ENCODE results near the gene JAG2.

Gene JAG2

GRCh38 chr14:105108516-105108864 lies 60.1 kb downstream of the JAG2 start:
- DNase-seq, result no peak

GRCh38 chr14:105107781-105108515 lies 60.6 kb downstream of the JAG2 start:
- DNase-seq, result no peak

- no peak for DNase-seq
Measured at GRCh38 chr14:105107351-105107750, 61.2 kb downstream of the JAG2 start.

GRCh38 chr14:105105158-105105557 lies 63.4 kb downstream of the JAG2 start:
- DNase-seq, result no peak

- no peak for DNase-seq
Measured at GRCh38 chr14:105102893-105103292, 65.7 kb downstream of the JAG2 start.

- no peak for DNase-seq
Measured at GRCh38 chr14:105102361-105102870, 66.2 kb downstream of the JAG2 start.

- no peak for DNase-seq
Measured at GRCh38 chr14:105100910-105101309, 67.7 kb downstream of the JAG2 start.

- DNase-seq, result no peak
Measured at GRCh38 chr14:105099778-105100177, 68.8 kb downstream of the JAG2 start.

- no peak for DNase-seq
Measured at GRCh38 chr14:105098316-105098715, 70.3 kb downstream of the JAG2 start.

- DNase-seq, result no peak
Measured at GRCh38 chr14:105097794-105098127, 70.8 kb downstream of the JAG2 start.

- DNase-seq, result no peak
Measured at GRCh38 chr14:105096206-105096875, 72.2 kb downstream of the JAG2 start.

GRCh38 chr14:105095236-105095805 lies 73.3 kb downstream of the JAG2 start:
- DNase-seq, result no peak

GRCh38 chr14:105094193-105094907 lies 74.2 kb downstream of the JAG2 start:
- DNase-seq, result no peak

GRCh38 chr14:105093431-105094192 lies 75.0 kb downstream of the JAG2 start:
- peak; percentile 89 for DNase-seq

- peak; percentile 80 for DNase-seq
Measured at GRCh38 chr14:105093038-105093430, 75.5 kb downstream of the JAG2 start.

GRCh38 chr14:105092171-105093037 lies 76.2 kb downstream of the JAG2 start:
- DNase-seq, result peak; percentile 49

GRCh38 chr14:105091517-105092170 lies 76.9 kb downstream of the JAG2 start:
- no peak for DNase-seq

GRCh38 chr14:105091054-105091516 lies 77.5 kb downstream of the JAG2 start:
- DNase-seq, result no peak

All from eye (tissue), 1 donor.